Subcutaneous adipose tissue (tissue), 4 donors: ENCODE results near the gene SLC35F4. TPM values are rescaled to one million over a fixed set of nuclear protein-coding genes. Genes with fewer than 3 reads are reported as not detected.

Experiments used
- CTCF ChIP-seq: fragments of 450-650 bp; IDR thresholded peaks from one replicate; pipeline ENCODE4 v1.5.1; 2016; ENCODE audit warnings: low read depth, mild to moderate bottlenecking, control low read depth, antibody characterized with exemption, moderate library complexity
- total RNA-seq, 4 donors: library from RNA; depleted of rRNA; stranded (reverse); fragments of >200 nt; gene quantifications; one replicate each; pipeline ENCODE4 v1.1.0, GENCODE V29; 2016

SLC35F4 gene
- total RNA-seq, 4 donors from 2014 or later, result not detected

DNA sequence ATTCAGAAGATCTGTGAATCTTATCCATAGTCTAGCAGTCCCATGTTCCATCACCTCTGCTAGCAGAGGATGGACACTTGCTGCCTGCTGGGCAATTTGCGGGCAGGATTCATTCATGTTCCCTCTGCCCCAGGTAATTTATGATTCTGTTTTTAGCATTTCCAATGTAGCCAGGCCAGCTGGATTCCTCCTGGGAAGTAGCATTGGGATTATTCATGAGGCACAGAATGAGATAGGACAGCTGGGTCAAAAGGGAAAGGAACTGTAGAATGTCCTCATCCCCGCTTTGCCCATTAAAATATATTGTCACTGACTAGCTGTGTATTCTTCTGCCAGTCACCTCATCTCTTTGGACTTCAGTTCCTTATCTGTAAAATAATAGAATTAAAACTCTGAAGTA lies 68.7 kb downstream of the SLC35F4 start:
- no peak for TF ChIP-seq CTCF

DNA sequence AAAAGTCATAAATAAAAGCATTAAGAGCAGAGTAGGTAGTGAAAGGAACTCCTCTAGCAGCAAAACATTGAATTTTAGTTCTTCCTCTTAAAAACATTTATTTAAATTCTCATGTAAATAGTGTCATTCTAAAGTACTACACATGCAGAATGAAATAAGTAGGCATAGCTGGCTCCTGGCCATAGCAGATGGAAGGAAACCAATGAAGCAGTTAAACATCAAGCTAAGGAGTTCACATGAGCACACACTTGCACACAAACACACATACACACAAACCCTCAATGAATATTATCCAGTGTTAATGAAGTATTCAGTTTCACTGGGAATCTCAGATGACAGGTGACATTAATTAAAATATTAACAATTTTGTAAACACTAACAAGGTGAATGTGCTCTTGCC lies 69.3 kb downstream of the SLC35F4 start:
- no peak for TF ChIP-seq CTCF

GRCh38 chr14:57785058-57785457 lies 80.8 kb downstream of the SLC35F4 start:
- no peak for TF ChIP-seq CTCF

- TF ChIP-seq CTCF, result no peak
Measured at GRCh38 chr14:57771801-57772200, 94.1 kb downstream of the SLC35F4 start.

GRCh38 chr14:57769863-57770523 lies 95.9 kb downstream of the SLC35F4 start:
- no peak for TF ChIP-seq CTCF

- no peak for TF ChIP-seq CTCF
Measured at GRCh38 chr14:57761800-57762199, 104.1 kb downstream of the SLC35F4 start.

GRCh38 chr14:57760896-57761295 lies 105.0 kb downstream of the SLC35F4 start:
- no peak for TF ChIP-seq CTCF
